HEK293T (cell line): ENCODE measurements around the gene KCNAB2.

Experiments
- CTCF ChIA-PET: fragments of 350-600 bp; formaldehyde crosslinking; extraction: SDS; loops from one replicate; lab custom pipeline; 2021; ENCODE audit warnings: antibody characterized with exemption, inconsistent platforms; lab: Yijun Ruan, JAX
- POLR2A ChIA-PET: fragments of 350-600 bp; formaldehyde crosslinking; extraction: SDS; loops from one replicate; lab custom pipeline; 2020; ENCODE audit warnings: antibody characterized with exemption, inconsistent platforms; lab: Yijun Ruan, JAX
- DNase-seq: peaks from one replicate; pipeline ENCODE4 v3.0.0; 2012; ENCODE audit warnings: mixed read lengths; ENCODE audit errors: extremely low spot score
- ARNT ChIP-seq: fragments of 450-650 bp; IDR thresholded peaks from 2 replicates; pipeline ENCODE4 v1.6.1; 2017; ENCODE audit warnings: mild to moderate bottlenecking
- BHLHE40 ChIP-seq: fragments of 450-650 bp; IDR thresholded peaks from 2 replicates; pipeline ENCODE4 v1.6.1; 2016; ENCODE audit warnings: mild to moderate bottlenecking, moderate library complexity, borderline replicate concordance
- CTBP1 ChIP-seq: fragments of 450-650 bp; IDR thresholded peaks from 2 replicates; pipeline ENCODE4 v1.6.1; 2016; ENCODE audit warnings: borderline replicate concordance
- ELF4 ChIP-seq: fragments of 450-650 bp; IDR thresholded peaks from 2 replicates; pipeline ENCODE4 v1.6.1; 2017; ENCODE audit warnings: antibody characterized with exemption
- FOXA1 ChIP-seq: fragments of 450-650 bp; IDR thresholded peaks from 2 replicates; pipeline ENCODE4 v1.6.1; 2016; ENCODE audit warnings: mild to moderate bottlenecking
- FOXK2 ChIP-seq: fragments of 450-650 bp; IDR thresholded peaks from 2 replicates; pipeline ENCODE4 v1.6.1; 2016; ENCODE audit warnings: mild to moderate bottlenecking
- FOXM1 ChIP-seq: fragments of 450-650 bp; IDR thresholded peaks from 2 replicates; pipeline ENCODE4 v1.6.1; 2017; ENCODE audit warnings: mild to moderate bottlenecking, borderline replicate concordance
- HDGF ChIP-seq: fragments of 450-650 bp; IDR thresholded peaks from 2 replicates; pipeline ENCODE4 v1.6.1; 2017; ENCODE audit warnings: antibody characterized with exemption, borderline replicate concordance
- L3MBTL2 ChIP-seq: fragments of 450-650 bp; conservative IDR thresholded peaks from 2 replicates; pipeline ENCODE4 v1.6.1; 2016; ENCODE audit warnings: mild to moderate bottlenecking
- LEF1 ChIP-seq: fragments of 450-650 bp; IDR thresholded peaks from 2 replicates; pipeline ENCODE4 v1.6.1; 2017; ENCODE audit warnings: mild to moderate bottlenecking, borderline replicate concordance
- NFRKB ChIP-seq: fragments of 450-650 bp; IDR thresholded peaks from 2 replicates; pipeline ENCODE4 v1.6.1; 2016; ENCODE audit warnings: mild to moderate bottlenecking, moderate library complexity
- PKNOX1 ChIP-seq: fragments of 450-650 bp; IDR thresholded peaks from 2 replicates; pipeline ENCODE4 v1.6.1; 2016
- SP1 ChIP-seq: fragments of 450-650 bp; IDR thresholded peaks from 2 replicates; pipeline ENCODE4 v1.6.1; 2017
- SUZ12 ChIP-seq: fragments of 450-650 bp; IDR thresholded peaks from 2 replicates; pipeline ENCODE4 v1.6.1; 2016; ENCODE audit warnings: mild to moderate bottlenecking
- TARDBP ChIP-seq: fragments of 450-650 bp; IDR thresholded peaks from 2 replicates; pipeline ENCODE4 v1.6.1; 2016
- ZNF384 ChIP-seq: fragments of 450-650 bp; IDR thresholded peaks from 2 replicates; pipeline ENCODE4 v1.6.1; 2016

Gene KCNAB2

GRCh38 chr1:6044481-6045109 lies 1.1 kb upstream of the KCNAB2 start:
- POLR2A ChIA-PET = no interaction called here
- TF ChIP-seq FOXA1 = no peak
- TF ChIP-seq ARNT = no peak
- TF ChIP-seq ELF4 = no peak
- no peak for TF ChIP-seq BHLHE40
- TF ChIP-seq FOXK2 = no peak
- TF ChIP-seq L3MBTL2 = no peak
- TF ChIP-seq LEF1 = no peak
- TF ChIP-seq NFRKB = no peak
- no peak for TF ChIP-seq TARDBP
- no peak for TF ChIP-seq PKNOX1
- no peak for TF ChIP-seq SP1
- TF ChIP-seq SUZ12 = no peak
- no peak for TF ChIP-seq ZNF384
- no peak for TF ChIP-seq HDGF
- no peak for TF ChIP-seq CTBP1
- no peak for TF ChIP-seq FOXM1
- CTCF ChIA-PET = interaction anchor here (0.8 to 1.3 kb wide), 2 partner anchors 10 to 160 kb away, joined by 3 to 5 read pairs; no protein-coding TSS in a partner anchor
- no peak for DNase-seq

GRCh38 chr1:6045110-6045502 lies 582 bp upstream of the KCNAB2 start:
- TF ChIP-seq FOXA1 (no peak), PKNOX1 (no peak), ELF4 (no peak), FOXM1 (no peak), ZNF384 (no peak), BHLHE40 (no peak), CTBP1 (no peak), TARDBP (no peak), FOXK2 (no peak)
- ChIA-PET POLR2A (no interaction called here), CTCF (interaction anchor here (0.8 to 1.3 kb wide), 2 partner anchors 11 to 160 kb away, joined by 3 to 5 read pairs; no protein-coding TSS in a partner anchor)
- no peak for DNase-seq

GRCh38 chr1:6046279-6046678 lies 591 bp downstream of the KCNAB2 start:
- DNase-seq = no peak
- TF ChIP-seq ELF4 (no peak), ZNF384 (no peak), NFRKB (no peak), FOXA1 (no peak)
- POLR2A ChIA-PET = no interaction called here
- CTCF ChIA-PET = no interaction called here

GRCh38 chr1:6048179-6048867 lies 2.6 kb downstream of the KCNAB2 start:
- POLR2A ChIA-PET = no interaction called here
- TF ChIP-seq FOXA1 = no peak
- no peak for TF ChIP-seq TARDBP
- no peak for TF ChIP-seq L3MBTL2
- TF ChIP-seq ELF4 = no peak
- TF ChIP-seq PKNOX1 = no peak
- TF ChIP-seq FOXK2 = no peak
- no peak for TF ChIP-seq CTBP1
- no peak for TF ChIP-seq NFRKB
- TF ChIP-seq BHLHE40 = no peak
- no peak for TF ChIP-seq HDGF
- no peak for TF ChIP-seq ARNT
- TF ChIP-seq SUZ12 = no peak
- TF ChIP-seq FOXM1 = no peak
- TF ChIP-seq ZNF384 = no peak
- TF ChIP-seq SP1 = no peak
- TF ChIP-seq LEF1 = no peak
- no peak for DNase-seq
- CTCF ChIA-PET = interaction anchor here (1.4 to 2.4 kb wide), 2 partner anchors 13 to 156 kb away, joined by 3 to 9 read pairs; no protein-coding TSS in a partner anchor

GRCh38 chr1:6049419-6049818 lies 3.7 kb downstream of the KCNAB2 start:
- POLR2A ChIA-PET = no interaction called here
- TF ChIP-seq PKNOX1 (no peak), ARNT (no peak)
- CTCF ChIA-PET = interaction anchor here (1.6 to 2.4 kb wide), 2 partner anchors 15 to 155 kb away, joined by 4 to 9 read pairs; no protein-coding TSS in a partner anchor
- DNase-seq = no peak

GRCh38 chr1:6051423-6051822 lies 5.7 kb downstream of the KCNAB2 start:
- TF ChIP-seq SUZ12 = no peak
- TF ChIP-seq SP1 = no peak
- no peak for TF ChIP-seq TARDBP
- TF ChIP-seq CTBP1 = no peak
- no peak for TF ChIP-seq ZNF384
- TF ChIP-seq L3MBTL2 = no peak
- no peak for TF ChIP-seq NFRKB
- ChIA-PET POLR2A (no interaction called here), CTCF (no interaction called here)

More at GRCh38 chr1:6051423-6051822, 5.7 kb downstream of the KCNAB2 start:
- DNase-seq = no peak
